HG02588 (cell line): ENCODE results near the gene IFI44L.

Experiments
- ATAC-seq: cut with Tn5 transposase; IDR thresholded peaks from one replicate; pipeline ENCODE4 v1.9.1; 2021; ENCODE audit warnings: mild to moderate bottlenecking, moderate library complexity; ENCODE audit not compliant: unreplicated experiment

Gene IFI44L

DNA sequence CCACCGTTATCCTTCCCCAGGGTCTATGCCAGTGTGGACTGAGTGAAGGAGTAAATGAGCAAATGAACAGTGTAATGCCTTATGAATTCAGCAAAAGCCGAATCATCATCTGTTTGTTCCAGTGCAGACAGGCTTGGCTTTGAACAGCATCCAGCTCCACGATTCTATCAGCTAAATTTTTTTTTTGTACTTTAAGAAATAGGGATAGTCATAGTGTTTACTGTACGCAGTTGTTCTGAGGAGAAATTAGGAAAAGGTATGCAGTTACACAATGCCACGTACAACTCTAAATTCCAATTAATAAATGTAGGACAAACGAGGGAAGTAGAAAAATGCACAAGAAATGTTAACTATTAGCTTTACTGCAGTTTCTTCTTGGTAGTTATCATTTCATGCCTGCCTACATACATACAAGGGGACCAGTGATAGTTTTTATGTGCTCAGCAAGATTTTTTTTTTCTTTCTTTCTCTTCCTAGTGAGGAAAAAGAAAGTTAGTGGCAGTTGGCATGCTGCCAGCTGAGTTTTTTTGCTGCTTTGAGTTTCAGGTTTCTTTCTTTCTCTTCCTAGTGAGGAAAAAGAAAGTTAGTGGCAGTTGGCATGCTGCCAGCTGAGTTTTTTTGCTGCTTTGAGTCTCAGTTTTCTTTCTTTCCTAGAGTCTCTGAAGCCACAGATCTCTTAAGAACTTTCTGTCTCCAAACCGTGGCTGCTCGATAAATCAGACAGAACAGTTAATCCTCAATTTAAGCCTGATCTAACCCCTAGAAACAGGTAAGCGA is at the start of gene IFI44L:
TSS of gene IFI44L (plus strand) at position 646 of the 777 bp plus-strand sequence. CDS start 7,468 bp downstream, outside the sequence.
- peak; percentile 42 for ATAC-seq

DNA sequence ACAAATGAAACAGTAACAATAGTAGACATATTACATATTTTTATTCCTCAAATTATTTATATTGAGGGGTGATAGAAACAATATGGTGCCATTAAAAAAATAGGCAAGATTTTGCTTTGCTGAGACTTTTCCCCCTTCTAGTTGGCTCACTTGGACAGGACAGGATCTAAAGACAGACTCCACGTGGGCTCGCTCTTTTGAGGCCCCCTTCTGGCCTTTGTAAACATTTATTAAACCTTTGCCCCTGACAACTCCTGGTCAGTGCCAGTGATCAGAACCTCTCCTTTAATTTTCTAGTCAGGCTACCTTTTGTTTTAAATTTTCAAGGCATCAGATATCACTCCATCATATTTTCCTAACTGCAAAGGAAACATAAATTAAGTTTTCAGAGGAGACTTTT is 49.7 kb upstream of the IFI44L start:
- ATAC-seq = no peak

DNA sequence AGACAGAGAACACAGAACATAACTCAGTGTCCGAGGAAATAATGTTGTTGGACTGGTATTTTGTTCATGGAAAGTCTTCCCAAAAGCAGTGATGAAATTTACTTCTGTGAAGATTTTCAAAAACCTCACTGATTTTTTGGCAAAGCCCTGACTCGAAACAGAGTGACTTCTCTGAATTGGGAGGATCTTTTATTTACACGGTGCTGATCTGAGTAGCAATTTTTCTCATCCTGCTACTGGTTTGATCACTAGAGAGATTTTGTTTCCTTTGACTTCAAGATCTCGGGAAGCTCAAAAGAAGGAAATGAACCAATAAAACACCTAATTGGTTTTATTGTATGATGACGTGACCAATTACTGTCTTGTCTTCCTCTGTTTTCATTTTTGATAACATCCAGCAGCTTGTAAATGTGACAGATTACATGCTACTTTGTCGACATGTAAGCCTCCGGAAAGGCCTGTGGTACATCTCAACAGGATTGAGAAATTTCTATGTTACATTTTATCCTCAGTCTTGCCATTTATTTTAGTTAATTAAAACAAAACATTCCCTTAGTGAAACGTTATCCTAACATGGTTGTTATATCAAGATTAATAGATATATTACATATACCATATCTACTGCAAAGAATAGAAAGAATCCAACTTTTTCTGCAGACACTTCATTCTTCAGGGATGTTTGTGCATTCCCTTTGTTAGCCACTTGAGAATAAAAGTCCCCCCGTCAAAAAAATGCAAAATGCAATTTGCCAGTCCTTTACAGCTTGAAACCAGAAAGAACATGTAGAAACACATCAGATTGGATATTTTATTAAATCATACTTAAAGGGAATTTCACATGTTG is 42.8 kb upstream of the IFI44L start:
- no peak for ATAC-seq

DNA sequence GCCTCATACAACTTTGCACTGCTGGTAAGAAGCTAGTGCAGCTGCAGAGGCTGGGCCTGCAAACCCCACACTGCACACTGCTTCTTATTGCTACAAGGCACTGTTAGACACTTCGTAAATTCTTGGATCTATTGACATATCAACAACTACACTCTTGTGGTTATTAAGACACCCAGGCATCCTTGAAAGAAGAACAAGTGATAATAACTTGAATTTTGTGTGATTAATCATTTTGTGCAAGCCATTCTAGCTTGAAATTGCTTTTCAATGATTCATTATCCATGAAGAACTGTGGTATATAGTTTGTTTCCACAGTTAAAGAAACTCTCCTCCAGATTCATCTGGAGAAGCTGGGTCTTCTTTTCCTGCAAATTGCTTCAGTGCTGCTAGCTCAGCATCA is 33.7 kb upstream of the IFI44L start:
- ATAC-seq = no peak

DNA sequence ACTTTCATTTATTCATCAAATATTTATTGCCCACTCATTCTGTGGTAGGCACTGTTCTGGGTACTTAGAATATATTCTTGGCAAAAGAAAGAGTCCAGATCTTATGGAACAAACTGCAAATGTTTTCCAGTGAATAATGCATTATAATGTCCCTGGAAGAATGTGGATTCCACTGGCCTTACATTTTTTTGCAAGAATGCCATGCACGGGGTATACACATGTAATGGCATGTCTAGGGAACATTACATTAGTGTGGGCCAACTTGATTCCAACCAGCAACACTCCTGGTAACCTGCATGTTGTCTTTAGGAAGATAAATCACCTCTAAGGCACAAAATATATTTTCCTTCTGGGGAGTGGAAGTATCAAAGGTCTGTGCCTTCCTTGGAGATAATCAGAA is 33.0 kb upstream of the IFI44L start:
- no peak for ATAC-seq

DNA sequence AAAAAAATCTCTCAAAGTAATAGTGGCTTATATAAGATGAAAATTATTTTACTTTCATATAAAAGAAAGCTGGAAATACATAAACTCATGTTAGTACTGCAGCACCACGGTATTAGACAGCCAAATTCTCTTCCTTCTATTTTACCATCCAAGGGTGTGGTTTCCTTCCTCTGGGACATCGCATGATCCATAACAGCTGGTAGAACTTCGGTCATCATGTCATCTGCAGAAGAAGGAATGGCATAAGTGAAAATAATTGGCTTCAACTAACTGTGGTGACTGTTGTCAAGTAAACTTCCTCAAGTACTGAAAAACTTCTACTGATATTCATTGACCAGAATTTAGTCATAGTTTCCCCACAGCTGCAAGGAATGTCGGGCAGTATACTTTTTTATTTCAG is 28.3 kb upstream of the IFI44L start:
- ATAC-seq = no peak

DNA sequence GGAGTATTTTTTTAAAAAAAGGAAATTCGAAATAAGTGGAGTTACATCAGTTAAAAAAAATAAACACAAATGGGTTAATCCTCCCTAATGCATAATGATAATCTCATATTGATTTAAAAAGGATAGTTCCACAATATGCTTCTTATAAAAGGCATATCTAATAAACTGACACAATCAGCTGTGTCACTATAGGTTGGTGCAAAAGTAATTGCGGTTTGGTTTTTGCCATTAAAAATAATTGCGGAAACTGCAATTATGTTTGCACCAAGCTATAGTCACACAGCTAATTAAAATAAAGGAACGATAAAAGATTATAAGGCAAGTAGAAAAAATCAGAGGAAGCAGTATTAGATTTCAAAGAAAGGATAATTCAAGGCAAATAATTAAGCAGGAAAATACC is 21.0 kb upstream of the IFI44L start:
- ATAC-seq = no peak

DNA sequence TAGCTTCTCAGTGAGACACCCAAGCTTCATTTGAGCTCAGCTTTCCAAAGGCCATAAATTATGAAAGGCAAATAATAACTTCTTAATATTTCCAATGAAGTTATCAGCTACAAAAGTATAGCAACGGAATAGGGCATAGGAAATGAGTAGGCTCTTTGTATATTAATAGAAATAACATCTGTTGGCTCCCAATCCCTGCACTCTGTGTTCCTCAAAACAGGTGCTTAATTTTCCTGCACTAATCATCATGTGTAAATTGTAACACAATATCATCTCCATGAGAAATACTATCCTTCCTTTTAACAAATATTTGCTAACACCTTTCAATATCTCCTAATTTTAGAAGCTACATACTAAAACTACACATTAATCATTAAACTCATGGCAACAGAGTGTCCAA is 19.2 kb upstream of the IFI44L start:
- ATAC-seq = no peak

DNA sequence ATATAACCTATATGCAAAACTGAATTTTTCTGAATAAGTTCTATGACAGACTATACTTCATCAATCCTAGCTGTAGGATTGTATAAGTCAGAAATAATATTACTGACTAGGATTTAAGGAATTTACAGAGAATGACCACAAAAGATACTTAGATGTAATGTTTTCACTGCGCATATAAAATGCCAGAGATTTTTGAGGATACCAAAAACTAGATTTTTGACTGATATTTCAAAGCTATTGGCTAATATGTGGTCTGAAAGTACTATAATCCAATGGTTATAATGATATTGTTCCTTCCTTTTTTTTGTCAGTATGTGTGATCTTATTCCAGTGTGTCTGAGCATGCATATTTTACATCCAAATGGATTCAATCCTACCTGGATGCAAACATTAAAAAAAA is 17.0 kb upstream of the IFI44L start:
- ATAC-seq = no peak

DNA sequence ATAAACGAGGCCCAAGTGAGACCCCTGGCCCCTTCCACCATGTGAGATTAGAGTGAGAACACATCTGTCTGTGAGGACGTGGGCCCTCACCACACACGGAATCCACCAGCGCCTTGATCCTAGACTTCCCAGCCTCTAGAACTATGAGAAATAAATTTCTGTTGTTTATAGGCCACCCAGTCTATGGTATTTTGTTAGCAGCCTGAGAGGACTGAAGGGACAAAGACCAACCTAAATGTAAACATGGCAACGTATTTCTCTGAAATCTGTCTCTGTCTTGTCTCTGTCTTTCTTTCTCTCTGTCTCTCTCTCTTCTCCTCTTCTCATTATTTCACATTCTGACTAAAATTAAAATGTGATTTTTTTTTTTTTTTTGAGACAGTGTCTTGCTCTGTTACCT is 15.6 kb upstream of the IFI44L start:
- no peak for ATAC-seq

DNA sequence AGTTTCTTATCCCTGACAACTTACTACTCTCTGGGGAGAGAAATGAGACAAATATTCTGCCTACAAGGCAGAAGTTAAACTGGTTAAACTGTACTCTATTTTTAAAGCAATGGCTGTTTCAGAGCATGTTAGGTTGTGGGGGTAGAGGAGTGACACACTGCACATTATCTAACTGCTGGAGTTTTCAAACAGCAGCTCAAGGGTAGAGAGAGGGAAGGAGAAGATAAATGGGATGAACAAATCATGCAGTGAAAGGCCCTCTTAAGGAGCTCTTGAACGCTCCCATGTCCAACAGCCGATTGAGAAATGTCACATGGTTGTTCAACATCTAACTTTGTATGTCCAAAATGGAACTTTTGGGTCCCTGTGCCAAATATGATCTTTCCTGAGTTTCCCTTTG is 14.0 kb upstream of the IFI44L start:
- no peak for ATAC-seq

DNA sequence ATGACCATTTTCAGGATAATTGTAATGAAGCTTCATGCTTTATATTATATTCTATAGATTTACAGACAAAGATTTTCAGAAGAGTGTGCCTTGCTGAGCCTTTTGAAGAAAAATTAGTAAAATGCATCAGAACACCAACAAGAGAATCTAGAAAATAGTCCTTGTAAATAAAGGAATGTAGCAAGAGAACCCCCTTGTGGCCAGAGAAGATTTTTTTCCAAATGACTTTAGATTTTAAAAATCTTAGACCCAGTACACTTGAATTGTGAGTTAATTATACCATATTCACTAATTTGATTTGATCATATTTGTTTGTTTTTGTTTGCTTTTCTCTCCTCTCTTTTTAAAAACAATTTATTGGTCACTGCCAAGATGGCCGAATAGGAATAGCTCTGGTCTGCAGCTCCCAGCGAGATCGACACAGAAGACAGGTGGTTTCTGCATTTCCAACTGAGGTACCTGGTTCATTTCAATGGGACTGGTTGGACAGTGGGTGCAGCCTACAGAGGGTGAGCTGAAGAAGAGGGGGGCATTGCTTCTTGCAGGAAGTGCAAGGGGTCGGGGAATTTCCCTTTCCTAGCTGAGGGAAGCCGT is 12.8 kb upstream of the IFI44L start:
- no peak for ATAC-seq

DNA sequence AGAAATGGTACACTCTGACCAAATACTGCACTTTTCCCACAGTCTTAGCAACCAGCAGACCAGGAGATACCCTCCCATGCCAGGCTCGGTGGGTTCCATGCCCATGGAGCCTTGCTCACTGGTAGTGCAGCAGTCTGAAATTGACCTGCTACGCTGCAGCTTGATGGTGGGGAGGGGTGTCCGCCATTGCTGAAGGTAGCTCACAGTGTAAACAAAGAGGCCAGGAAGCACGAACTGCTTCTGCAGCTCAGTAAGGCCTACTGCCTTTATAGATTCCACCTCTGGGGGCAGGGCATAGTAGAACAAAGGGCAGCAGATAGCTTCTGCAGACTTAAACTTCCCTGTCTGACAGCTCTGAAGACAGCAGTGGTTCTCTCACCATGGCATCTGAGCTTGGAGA is 12.3 kb upstream of the IFI44L start:
- ATAC-seq = no peak

DNA sequence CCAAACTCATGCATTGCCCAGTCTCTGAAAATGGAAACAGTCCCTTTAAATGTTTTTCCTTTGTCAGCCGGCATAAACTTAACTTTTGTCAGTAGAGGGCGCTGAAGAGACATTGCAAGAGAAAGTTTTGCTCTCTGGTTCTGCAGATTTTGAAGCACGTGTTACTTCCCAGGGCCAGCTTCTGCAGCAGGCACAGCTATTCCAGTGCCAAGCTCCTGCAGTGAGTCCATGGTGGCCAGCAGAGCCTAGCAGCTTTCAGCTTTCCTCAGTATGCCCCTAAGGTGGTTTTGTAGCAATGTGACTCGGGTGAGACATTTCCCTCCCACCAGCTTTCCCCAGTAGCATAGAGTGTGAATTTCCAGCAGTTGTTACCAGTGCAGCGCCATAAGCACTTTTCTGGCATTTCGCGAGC is 2.6 kb upstream of the IFI44L start:
- ATAC-seq = peak; percentile 41

DNA sequence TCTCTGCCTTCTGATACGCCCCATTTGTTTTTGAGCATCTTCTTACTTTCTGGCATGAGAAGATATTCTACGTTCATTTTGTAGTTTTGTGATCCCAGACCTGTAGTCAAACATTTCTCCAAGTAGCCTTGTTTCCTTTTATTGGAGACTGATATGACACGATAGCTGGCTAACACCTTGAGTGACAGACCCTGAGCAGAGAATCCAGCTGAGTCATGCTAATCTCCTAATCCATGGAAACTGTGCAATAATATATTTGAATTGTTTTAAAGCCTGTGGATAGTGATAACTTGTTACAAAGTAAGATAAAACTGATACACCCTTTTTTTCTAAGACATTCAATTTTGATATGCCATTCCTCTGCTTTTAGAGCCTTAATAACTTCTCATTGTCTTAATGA is 1.2 kb upstream of the IFI44L start:
- ATAC-seq = no peak

DNA sequence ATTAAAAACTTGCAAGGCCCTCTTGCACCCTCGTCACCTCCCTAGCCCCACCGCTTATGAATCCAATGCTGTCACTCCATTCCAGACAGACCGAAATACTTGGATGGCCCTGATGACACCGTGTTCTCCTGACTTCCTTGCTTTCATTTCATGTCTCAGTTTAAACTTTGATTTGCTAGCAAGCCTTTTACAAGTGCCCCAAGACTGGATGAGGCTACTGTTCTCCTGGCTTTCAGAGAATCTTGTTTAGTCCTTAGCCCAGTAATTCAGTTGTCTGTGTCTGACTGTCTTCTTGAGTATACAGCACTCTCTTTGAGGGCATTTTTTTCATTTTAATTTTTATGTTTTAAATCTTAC is 824 bp upstream of the IFI44L start:
- peak; percentile 3 for ATAC-seq

DNA sequence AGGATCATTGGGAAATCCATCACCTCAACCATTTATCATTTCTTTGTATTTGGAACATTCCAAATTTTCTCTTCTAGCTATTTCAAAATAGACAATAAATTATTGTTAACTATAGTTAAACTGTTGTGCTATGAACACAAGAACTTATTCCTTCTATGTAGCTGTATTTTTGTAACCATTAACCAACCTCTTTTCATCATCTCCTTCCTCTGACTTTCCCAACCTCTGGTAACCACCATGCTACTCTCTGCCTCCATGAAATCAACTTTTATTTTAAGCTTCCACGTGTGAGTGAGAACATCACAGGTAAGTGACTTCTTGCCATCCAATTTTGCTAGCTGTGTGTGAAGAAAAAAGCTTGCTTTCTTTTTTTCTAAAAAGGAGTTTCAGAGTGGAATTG is 418 bp downstream of the IFI44L start:
- ATAC-seq = no peak

DNA sequence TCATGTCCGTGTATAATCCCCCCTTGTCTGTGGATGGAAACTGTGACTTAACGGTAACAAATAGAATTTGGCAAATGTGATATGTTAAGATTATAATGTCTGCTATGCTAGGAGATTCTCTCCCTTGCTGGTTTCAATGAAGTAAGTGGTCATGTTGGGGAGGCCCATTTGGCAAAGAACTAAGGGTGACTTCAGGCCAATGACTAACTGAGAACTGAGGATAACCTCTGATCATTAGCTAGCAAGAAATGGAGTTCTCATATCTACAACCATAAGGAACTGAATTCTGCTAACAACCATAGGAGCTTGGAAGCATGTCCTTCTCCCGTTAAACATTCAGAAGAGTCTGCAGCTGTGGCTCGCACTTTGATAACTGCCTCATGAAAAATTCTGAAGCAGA is 2.3 kb downstream of the IFI44L start:
- ATAC-seq = peak; percentile 21

DNA sequence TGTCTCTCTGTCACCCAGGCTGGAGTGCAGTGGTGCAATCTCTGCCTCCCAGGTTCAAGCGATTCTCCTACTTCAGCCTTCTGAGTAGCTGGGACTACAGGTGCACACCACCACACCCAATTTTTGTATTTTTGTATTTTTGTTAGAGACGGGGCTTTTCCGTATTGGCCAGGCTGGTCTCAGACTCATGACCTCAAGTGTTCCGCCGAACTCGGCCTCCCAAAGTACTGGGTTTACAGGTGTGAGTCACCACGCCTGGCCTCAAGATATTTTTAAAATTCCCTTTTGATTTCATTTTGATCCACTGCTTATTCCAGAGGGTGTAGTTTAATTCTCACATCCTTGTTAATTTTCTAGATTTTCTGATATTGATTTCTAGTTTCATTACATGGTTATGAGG is 3.8 kb downstream of the IFI44L start:
- ATAC-seq = no peak

DNA sequence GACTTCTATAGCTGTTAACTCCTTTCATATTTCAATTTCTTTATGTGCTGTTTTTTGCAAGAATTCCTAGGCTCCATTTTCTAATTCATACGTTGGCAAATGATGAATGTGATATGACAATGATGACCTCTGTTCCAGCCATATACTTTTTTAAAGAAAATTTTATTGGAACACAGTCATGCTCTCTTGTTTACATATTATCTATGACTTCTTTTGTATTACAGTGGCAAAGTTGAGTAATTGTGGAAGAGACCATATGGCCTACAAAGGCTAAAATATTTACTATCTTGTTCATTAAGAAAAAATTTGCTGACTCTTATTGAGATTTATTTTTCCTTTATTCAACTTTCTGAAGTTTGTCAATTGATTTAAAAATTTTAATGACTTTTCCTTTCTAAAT is 7.1 kb downstream of the IFI44L start:
- ATAC-seq = no peak

DNA sequence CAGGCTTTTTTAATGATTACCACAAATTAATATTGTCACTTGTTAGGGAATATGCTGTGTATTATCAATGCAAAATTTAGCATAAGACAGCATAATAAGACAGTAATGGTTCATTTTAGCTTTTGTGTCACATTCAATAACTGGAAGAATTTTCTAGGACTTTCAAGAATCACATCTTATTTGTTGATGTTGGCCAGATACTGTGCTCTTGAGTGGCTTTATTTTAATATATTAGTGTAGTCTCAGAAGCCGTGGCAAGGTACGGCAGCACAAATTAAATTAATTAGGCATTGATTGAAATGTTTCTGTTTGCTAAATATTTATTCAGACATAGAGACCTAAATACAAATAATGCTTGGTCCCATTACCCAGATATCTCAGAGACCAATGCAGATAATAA is 10.4 kb downstream of the IFI44L start:
- ATAC-seq = no peak

DNA sequence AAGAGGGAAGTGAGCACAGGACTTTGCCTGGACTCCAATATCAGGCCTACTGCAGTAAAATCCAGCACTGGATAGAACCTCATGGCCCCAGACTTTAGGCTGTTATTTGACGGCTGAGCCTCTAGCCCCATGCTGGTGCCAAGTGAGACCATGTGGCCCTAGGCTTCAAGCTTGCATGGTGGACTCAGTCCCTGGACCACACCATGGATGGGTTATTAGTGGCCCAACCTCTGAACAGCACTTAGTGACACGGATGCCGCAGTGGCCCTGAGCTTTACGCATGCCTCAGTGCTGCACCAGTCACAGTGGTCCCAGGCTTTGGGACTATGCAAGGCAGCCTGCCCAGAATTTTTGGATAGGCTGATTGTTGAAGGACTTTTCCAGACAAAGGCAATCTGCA is 13.0 kb downstream of the IFI44L start:
- no peak for ATAC-seq
